ENCODE data around the gene ORAI3. TPM values are rescaled to one million over a fixed set of nuclear protein-coding genes. Genes with fewer than 3 reads are reported as not detected.

The ORAI3 gene
- total RNA-seq (2022; extraction: Qiagen RNA extraction) = 11.3 to 15.8 TPM (median 13.8 TPM) in 5 replicates

DNA sequence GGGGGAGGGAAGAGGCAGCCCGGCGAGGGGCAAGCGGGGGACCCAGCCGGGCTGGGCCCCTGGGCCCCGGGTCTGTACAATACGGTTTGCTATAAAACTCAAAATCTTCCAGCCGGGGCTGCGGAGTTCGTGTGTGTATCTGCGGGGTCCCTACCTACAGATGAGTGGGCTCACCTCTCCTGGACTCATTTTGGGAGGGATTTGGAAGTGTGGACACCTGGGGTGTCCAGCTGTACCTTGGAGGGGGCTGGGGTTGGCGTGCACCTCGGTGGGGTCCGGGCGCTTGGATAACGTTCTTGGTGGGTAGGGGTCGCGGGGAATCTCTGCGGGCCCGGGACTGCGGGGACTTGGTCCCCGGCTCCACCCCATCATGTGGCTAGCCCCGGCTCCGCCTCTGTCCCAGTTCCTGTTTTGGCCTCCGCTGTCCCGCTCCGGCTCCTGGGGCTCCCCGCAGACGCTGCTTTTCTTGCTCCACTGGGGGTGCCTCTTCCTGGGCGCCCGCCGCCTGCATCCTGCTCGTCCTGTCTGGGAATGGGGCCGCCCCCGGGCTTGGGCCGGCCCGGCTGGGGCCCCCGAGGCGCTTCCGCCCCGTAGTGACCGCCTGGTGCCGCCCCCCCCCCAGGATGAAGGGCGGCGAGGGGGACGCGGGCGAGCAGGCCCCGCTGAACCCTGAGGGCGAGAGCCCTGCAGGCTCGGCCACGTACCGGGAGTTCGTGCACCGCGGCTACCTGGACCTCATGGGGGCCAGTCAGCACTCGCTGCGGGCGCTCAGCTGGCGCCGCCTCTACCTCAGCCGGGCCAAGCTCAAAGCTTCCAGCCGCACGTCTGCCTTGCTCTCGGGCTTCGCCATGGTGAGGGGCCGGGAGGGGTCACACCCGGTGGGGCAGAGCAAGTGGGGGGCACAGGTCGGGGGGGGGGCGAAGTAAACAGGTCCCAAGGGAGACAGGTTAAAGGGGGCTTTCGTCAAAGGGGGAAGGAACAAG lies at the start of gene ORAI3:
TSS of gene ORAI3 (plus strand) at position 402 of the 983 bp plus-strand sequence. CDS start at position 624, 222 bp downstream.

GRCh38 chr16:30923554-30924075 lies 25.3 kb upstream of the ORAI3 start, which contains the start of gene FBXL19:
FBXL19 (plus strand) TSS chr16:30923572; CDS start chr16:30925755, 2,183 bp downstream.

DNA sequence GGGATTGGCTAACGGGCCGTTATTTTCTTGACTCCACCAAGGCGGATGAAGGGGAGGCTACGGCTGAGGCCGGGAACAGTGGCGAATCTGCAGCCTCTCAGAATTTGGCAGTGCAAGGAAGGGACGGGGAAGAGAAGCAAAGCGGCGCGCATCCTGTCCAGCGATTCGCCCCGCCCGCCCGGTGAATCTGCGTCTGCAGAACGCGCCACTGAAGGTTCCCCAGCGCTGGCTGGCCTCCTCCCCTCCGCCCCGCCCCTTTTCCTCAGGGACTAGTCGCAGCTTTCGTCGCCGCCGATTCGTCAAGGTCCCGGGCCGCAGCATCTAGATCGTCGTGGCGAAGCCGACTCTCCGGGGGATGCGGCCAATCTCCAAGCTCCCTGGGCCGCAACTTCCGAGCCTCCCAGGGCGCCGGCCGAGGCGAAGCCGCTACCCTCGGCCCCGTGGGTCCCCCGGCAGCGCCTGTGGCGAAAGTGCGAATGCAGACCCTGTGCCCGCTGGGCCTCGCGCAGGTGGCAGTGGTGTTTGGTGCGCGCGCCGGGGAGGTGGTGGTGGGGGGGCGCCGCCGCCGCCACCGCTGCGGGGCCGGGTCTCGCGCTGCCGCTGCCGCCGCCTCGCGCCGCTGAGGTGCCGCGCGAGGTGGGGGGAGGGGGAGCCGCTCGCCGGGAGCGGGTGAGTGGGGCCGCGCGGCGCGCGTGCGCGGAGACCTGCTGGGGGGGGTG lies 8.7 kb downstream of the ORAI3 start, which contains the start of gene SETD1A:
TSS of gene SETD1A (plus strand) at position 299 of the 719 bp plus-strand sequence. CDS start 978 bp downstream, outside the sequence.

DNA sequence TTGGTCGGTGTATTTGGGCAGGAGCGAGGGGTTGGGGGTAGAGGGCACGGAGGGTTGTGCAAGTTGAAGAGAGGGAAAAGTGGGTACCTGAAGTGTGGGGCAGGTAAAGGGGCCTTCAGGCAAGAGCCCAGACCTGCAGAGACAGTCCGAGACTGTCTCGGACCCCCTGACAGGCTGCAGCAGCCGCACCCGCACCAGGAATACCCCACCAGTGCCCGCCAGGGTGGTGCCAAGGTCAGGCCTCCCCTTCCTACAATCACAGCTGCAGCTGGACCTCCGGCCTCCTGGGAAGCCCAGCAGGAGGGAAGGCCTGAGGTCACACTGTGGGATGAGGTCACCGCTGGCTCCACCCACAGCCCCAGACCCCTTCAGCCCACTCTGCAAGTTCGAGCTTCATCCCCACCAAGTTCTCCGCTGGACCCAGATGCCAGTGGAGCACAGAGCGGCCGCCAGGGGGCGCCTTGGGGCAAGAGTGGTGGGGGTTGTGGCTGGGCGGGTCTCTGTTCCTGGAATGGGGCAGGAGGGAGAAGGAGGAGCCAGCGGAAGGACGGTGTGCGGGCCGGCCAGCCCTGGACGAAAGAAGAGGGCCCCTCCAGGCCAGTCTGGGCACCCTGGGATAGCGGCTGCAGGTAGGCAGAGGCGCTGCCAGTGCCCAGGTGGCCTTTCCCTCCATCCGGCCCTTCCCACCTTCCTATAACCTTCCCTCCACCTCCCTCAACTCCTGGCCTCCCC lies 36.0 kb downstream of the ORAI3 start, which contains the start of gene HSD3B7:
TSS of gene HSD3B7 (plus strand) at position 539 of the 732 bp plus-strand sequence. CDS start 452 bp downstream, outside the sequence.

Other genes starting within 250 kb of the ORAI3 start
- gene SRCAP, start 249.9 kb upstream of the ORAI3 start, total RNA-seq (2022; extraction: Qiagen RNA extraction) = 8.2 to 25.8 TPM (median 21.5 TPM) in 5 replicates
- gene PHKG2, start 200.6 kb upstream of the ORAI3 start, total RNA-seq (2022; extraction: Qiagen RNA extraction) = 20.8 to 31.7 TPM (median 29.7 TPM) in 5 replicates
- gene CFAP119, start 187.0 kb upstream of the ORAI3 start, total RNA-seq (2022; extraction: Qiagen RNA extraction) = 5.5 to 9.4 TPM (median 8.9 TPM) in 5 replicates
- gene RNF40, start 186.7 kb upstream of the ORAI3 start, total RNA-seq (2022; extraction: Qiagen RNA extraction) = 66.6 to 85.9 TPM (median 80.0 TPM) in 5 replicates
- gene ZNF629, start 161.9 kb upstream of the ORAI3 start, total RNA-seq (2022; extraction: Qiagen RNA extraction) = 15.7 to 18.8 TPM (median 18.0 TPM) in 5 replicates
- 25.8 to 42.7 TPM (median 40.6 TPM) in 5 replicates for gene BCL7C, start 55.0 kb upstream of the ORAI3 start, total RNA-seq (2022; extraction: Qiagen RNA extraction)
- gene CTF1, start 52.5 kb upstream of the ORAI3 start, total RNA-seq (2022; extraction: Qiagen RNA extraction) = 0.11 to 0.39 TPM (median 0.15 TPM) in 5 replicates
- gene FBXL19, start 25.5 kb upstream of the ORAI3 start, total RNA-seq (2022; extraction: Qiagen RNA extraction) = 9.8 to 19.2 TPM (median 18.4 TPM) in 5 replicates
- 13.2 to 20.3 TPM (median 19.3 TPM) in 5 replicates for gene SETD1A, start 8.7 kb downstream of the ORAI3 start, total RNA-seq (2022; extraction: Qiagen RNA extraction)
- 12.5 to 15.4 TPM (median 14.3 TPM) in 5 replicates for gene HSD3B7, start 36.1 kb downstream of the ORAI3 start, total RNA-seq (2022; extraction: Qiagen RNA extraction)
- 1.4 to 2.2 TPM (median 1.8 TPM) in 5 replicates for gene STX1B, start 61.6 kb downstream of the ORAI3 start, total RNA-seq (2022; extraction: Qiagen RNA extraction)
- 54.0 to 68.8 TPM (median 66.1 TPM) in 5 replicates for gene STX4, start 84.5 kb downstream of the ORAI3 start, total RNA-seq (2022; extraction: Qiagen RNA extraction)
- 12.0 to 20.9 TPM (median 15.2 TPM) in 5 replicates for gene ZNF668, start 125.2 kb downstream of the ORAI3 start, total RNA-seq (2022; extraction: Qiagen RNA extraction)
- gene ZNF646, start 125.4 kb downstream of the ORAI3 start, total RNA-seq (2022; extraction: Qiagen RNA extraction) = 8.0 to 11.9 TPM (median 10.5 TPM) in 5 replicates
- 0.97 to 2.7 TPM (median 1.8 TPM) in 5 replicates for gene PRSS53, start 139.9 kb downstream of the ORAI3 start, total RNA-seq (2022; extraction: Qiagen RNA extraction)
- gene VKORC1, start 145.7 kb downstream of the ORAI3 start, total RNA-seq (2022; extraction: Qiagen RNA extraction) = 112 to 146 TPM (median 143 TPM) in 5 replicates
- gene BCKDK, start 159.3 kb downstream of the ORAI3 start, total RNA-seq (2022; extraction: Qiagen RNA extraction) = 40.3 to 55.9 TPM (median 50.6 TPM) in 5 replicates
- gene KAT8, start 168.6 kb downstream of the ORAI3 start, total RNA-seq (2022; extraction: Qiagen RNA extraction) = 40.3 to 51.0 TPM (median 45.0 TPM) in 5 replicates
- 1.1 to 2.2 TPM (median 1.5 TPM) in 5 replicates for gene PRSS8, start 186.7 kb downstream of the ORAI3 start, total RNA-seq (2022; extraction: Qiagen RNA extraction)
- 1.1 to 1.6 TPM (median 1.2 TPM) in 5 replicates for gene PRSS36, start 201.0 kb downstream of the ORAI3 start, total RNA-seq (2022; extraction: Qiagen RNA extraction)
- gene FUS, start 231.1 kb downstream of the ORAI3 start, total RNA-seq (2022; extraction: Qiagen RNA extraction) = 503 to 575 TPM (median 524 TPM) in 5 replicates

All from A549 treated with Mapracorat at 1 μM for 4 hours (cell line).